Ovary (tissue), 9 donors: Measurements from ENCODE around the gene GAREM2. TPM values are rescaled to one million over a fixed set of nuclear protein-coding genes. Genes with fewer than 3 reads are reported as not detected.
"Not testable (repeated sequence)": the region's sequence is repeated elsewhere in the genome, so short reads cannot be mapped to it uniquely, and the experiment has no call there.

Experiments used
- DNase-seq, 5 donors: peaks; one replicate each; pipeline ENCODE4 v3.0.0-alpha.2; 2019 to 2020
- H3K27ac ChIP-seq, 2 donors: fragments of 200-600 bp; one replicate each; pipeline versions ENCODE4 v1.5.1 to v1.8.0; 2019 to 2022
- H3K27me3 ChIP-seq: fragments of 200-600 bp; one replicate; pipeline ENCODE4 v1.8.0; 2022
- H3K36me3 ChIP-seq: fragments of 200-600 bp; sonication (generic); one replicate; pipeline ENCODE4 v1.5.1; 2019
- H3K4me1 ChIP-seq: one replicate; pipeline ENCODE4 v1.8.1; 2013; ENCODE audit warnings: mild to moderate bottlenecking, moderate library complexity; ENCODE audit not compliant: insufficient read depth
- H3K4me3 ChIP-seq: fragments of 200-600 bp; sonication (generic); one replicate; pipeline ENCODE4 v1.5.1; 2017
- H3K9me3 ChIP-seq, 2 donors: fragments of 200-600 bp in 1 of 2; sonication (generic) in 1 of 2; one replicate each; pipeline versions ENCODE4 v1.5.1 to v1.8.1; 2013 to 2019; ENCODE audit warnings: mild to moderate bottlenecking in 1 of 2, moderate library complexity in 1 of 2
- EP300 ChIP-seq: sonication (generic); formaldehyde crosslinking; IDR thresholded peaks from one replicate; pipeline ENCODE4 v1.6.1; 2017; ENCODE audit warnings: antibody characterized with exemption
- POLR2A ChIP-seq: fragments of 450-650 bp; IDR thresholded peaks from one replicate; pipeline ENCODE4 v1.6.1; 2017; ENCODE audit warnings: antibody characterized with exemption, mild to moderate bottlenecking, moderate library complexity
- whole genome bisulfite sequencing, 3 donors: extraction: QIAGEN DNeasy Blood & Tissue Kit in 1 of 3; methylation state at CpG; one replicate each; pipeline versions ENCODE4 v1.1.5 to v1.1.7; 2013 to 2017; 5-methylcytosine and 5-hydroxymethylcytosine counted together
- intact Hi-C, 4 donors: fragments of 100-400 bp; cut with DNase I; formaldehyde crosslinking; loops; one replicate each; pipeline versions ENCODE4 v1.11.0 to v1.15.1; 2022 to 2023
- polyA plus RNA-seq, 2 donors: library from polyadenylated mRNA; stranded (reverse); fragments of 200-250 nt in 1 of 2; fragments of 350-450 nt in 1 of 2; fragmentation: Illumina TruSeq in 1 of 2; extraction: RNeasy Lipid Tissue Mini Kit (QIAGEN cat#74804) in 1 of 2; gene quantifications; one replicate each; pipeline ENCODE4 v1.2.3, GENCODE V29; 2013 to 2014
- total RNA-seq, 7 donors: library from RNA; depleted of rRNA in 2 of 7; stranded (reverse); fragments of >200 nt in 2 of 7; fragmentation: NEBNext Ultra II Directional in 3 of 7; extraction: Animal tissue kit (Norgen Biotek cat#: 25700) in 3 of 7; gene quantifications; one replicate each; pipeline versions ENCODE4 v1.1.0 to v1.2.4, GENCODE V29; 2016 to 2023
- TF ChIP-seq, protein P1 (sequence below), 3 donors: fragments of 450-650 bp in 2 of 3; fragments of 200-600 bp in 1 of 3; IDR thresholded peaks; one replicate each; pipeline versions ENCODE4 v1.5.1 to v1.8.0; 2016 to 2022; ENCODE audit warnings: antibody characterized with exemption in 3 of 3, mild to moderate bottlenecking in 1 of 3
- donor health status: DM: no; HTN: no; CAD: no; lungs with moderate emphysema.
- donor health status: DM: no; HTN: no; CAD: no.
- donor health status: Bipolar disorder and iron deficiency.
- donor health status: DM: yes; HTN: yes; CAD: no.
- donor health status: DM: no; HTN: no; CAD: no.
- donor health status: DM: yes; HTN: yes; CAD: no.

Gene GAREM2
- total and polyA plus RNA-seq, 9 donors = 1.0 to 13.5 (median 5.6) TPM

GRCh38 chr2:26164641-26165211, 8.2 kb upstream of the GAREM2 start:
- TF ChIP-seq EP300 (no peak), POLR2A (no peak)
- TF ChIP-seq, protein P1, sequence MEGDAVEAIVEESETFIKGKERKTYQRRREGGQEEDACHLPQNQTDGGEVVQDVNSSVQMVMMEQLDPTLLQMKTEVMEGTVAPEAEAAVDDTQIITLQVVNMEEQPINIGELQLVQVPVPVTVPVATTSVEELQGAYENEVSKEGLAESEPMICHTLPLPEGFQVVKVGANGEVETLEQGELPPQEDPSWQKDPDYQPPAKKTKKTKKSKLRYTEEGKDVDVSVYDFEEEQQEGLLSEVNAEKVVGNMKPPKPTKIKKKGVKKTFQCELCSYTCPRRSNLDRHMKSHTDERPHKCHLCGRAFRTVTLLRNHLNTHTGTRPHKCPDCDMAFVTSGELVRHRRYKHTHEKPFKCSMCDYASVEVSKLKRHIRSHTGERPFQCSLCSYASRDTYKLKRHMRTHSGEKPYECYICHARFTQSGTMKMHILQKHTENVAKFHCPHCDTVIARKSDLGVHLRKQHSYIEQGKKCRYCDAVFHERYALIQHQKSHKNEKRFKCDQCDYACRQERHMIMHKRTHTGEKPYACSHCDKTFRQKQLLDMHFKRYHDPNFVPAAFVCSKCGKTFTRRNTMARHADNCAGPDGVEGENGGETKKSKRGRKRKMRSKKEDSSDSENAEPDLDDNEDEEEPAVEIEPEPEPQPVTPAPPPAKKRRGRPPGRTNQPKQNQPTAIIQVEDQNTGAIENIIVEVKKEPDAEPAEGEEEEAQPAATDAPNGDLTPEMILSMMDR (IDR thresholded peaks at IDR 0.05) = no peak
- no peak for DNase-seq
- Histone ChIP-seq H3K4me1 (no peaks in the 10 kb centered on the region), H3K9me3 (no peaks in the 10 kb centered on the region), H3K4me3 (no peak overlapping the region), H3K36me3 (no peaks in the 10 kb centered on the region), H3K27me3 (no peaks in the 10 kb centered on the region), H3K27ac (no peak overlapping the region)
- intact Hi-C loops = no loop called here
- WGBS, 3 donors = 83 to 86% (median 85%) methylated on average over 8 of the region's 8 CpGs

DNA sequence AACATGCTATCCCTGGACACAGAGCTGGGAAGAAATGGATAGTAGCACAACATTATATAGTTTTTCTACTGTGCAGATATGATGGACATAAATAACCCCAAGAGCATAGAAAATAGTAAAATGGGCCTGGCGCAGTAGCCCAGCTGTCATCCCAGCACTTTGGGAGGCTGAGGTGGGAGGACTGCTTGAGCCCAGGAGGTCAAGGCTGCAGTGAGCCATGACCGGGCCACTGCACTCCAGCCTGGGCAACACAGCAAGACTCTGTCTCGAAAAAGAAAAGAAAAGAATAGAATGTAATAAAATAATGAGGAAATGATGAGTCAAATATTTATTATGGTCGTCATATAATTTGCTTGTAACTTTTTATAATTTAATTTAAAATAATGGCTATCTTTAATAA, 7.5 kb upstream of the GAREM2 start:
- DNase-seq = no peak
- intact Hi-C loops = no loop called here
- Histone ChIP-seq H3K4me1 (no peaks in the 10 kb centered on the region), H3K4me3 (no peak overlapping the region), H3K9me3 (no peaks in the 10 kb centered on the region), H3K27ac (no peak overlapping the region), H3K36me3 (no peaks in the 10 kb centered on the region), H3K27me3 (no peaks in the 10 kb centered on the region)
- TF ChIP-seq, protein P1 (IDR thresholded peaks at IDR 0.05) = no peak
- TF ChIP-seq EP300 = no peak
- WGBS, 3 donors = 80 to 87% (median 84%) methylated on average over 4 of the region's 4 CpGs

DNA sequence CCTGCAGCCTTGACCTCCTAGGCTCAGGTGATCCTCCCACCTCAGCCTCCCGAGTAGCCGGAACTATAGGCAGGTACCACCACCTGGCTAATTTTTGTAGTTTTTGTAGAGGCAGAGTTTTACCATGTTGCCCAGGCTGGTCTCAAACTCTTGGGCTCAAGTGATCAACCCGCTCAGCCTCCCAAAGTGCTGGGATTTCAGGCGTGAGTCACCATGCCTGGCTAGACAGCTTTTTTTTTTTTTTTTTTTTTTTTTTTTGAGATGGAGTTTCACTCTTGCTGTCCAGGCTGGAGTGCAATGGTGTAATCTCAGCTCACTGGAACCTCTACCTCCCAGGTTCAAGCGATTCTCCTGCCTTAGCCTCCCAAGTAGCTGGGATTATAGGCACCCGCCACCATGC, 6.3 kb upstream of the GAREM2 start:
- H3K27ac ChIP-seq, H3K4me3 ChIP-seq, H3K36me3 ChIP-seq, H3K4me1 ChIP-seq, intact Hi-C loops, DNase-seq, H3K27me3 ChIP-seq, H3K9me3 ChIP-seq: not testable (repeated sequence)
- WGBS, 3 donors = 81 to 89% (median 85%) methylated on average over 6 of the region's 6 CpGs

DNA sequence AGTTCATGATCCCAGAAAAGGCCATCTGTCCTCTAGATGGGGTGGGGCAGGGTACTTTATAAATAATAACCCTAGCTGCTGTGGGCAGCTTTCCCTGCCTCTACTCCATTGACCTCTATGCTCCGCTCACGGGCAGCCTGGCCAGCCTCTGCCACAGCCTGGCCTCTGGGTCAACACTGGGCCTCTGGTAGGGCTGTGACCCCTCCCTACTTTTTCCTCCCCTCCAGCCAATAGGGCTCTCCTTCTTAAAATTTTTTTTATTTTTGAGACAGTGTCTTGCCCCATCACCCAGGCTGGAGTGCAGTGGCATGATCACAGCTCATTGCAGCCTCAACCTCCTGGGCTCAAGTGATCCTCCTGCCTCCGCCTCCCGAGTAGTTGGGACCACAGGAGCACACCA, 4.1 kb upstream of the GAREM2 start:
- DNase-seq = no peak
- H3K4me3 ChIP-seq = no peak overlapping the region
- intact Hi-C loops = no loop called here
- no peaks in the 10 kb centered on the region for H3K27me3 ChIP-seq
- no peaks in the 10 kb centered on the region for H3K4me1 ChIP-seq
- WGBS, 3 donors = 88 to 97% (median 94%) methylated on average over 4 of the region's 4 CpGs
- H3K27ac ChIP-seq = no peak overlapping the region
- TF ChIP-seq, protein P1 (IDR thresholded peaks at IDR 0.05) = no peak
- TF ChIP-seq EP300 (no peak), POLR2A (no peak)
- no peaks in the 10 kb centered on the region for H3K9me3 ChIP-seq
- no peaks in the 10 kb centered on the region for H3K36me3 ChIP-seq

- Histone ChIP-seq H3K36me3 (no peaks in the 10 kb centered on the region), H3K9me3 (no peaks in the 10 kb centered on the region), H3K27ac (no peak overlapping the region), H3K27me3 (no peaks in the 10 kb centered on the region), H3K4me3 (no peak overlapping the region), H3K4me1 (no peaks in the 10 kb centered on the region)
- WGBS, 3 donors = 87 to 93% (median 87%) methylated on average over 5 of the region's 5 CpGs
- no peak for TF ChIP-seq EP300
- TF ChIP-seq POLR2A = no peak
- TF ChIP-seq, protein P1 (IDR thresholded peaks at IDR 0.05) = no peak
- no peak for DNase-seq
- intact Hi-C loops = no loop called here
Observed at GRCh38 chr2:26169226-26169625, 3.7 kb upstream of the GAREM2 start.
